T-cell (primary cell): ENCODE measurements around the gene CCDC185. TPM values are rescaled to one million over a fixed set of nuclear protein-coding genes. Genes with fewer than 3 reads are reported as not detected.

ENCODE experiments used
- ATAC-seq, 4 experiments: fragments of 200-7000 bp in 3 of 4; fragments of 150-1000 bp in 1 of 4; cut with Tn5 transposase; replicated peaks in 1 of 4; 1 replicate in 3 of 4; 2 replicates in 1 of 4; pipeline ENCODE4 v1.10.0; 2021; ENCODE audit warnings: moderate library complexity in 3 of 4, mild to moderate bottlenecking in 2 of 4, moderate number of reproducible peaks in 1 of 4
- CTCF ChIA-PET, 2 donors: fragments of 300-600 bp; sonication (Branson Sonifier 250); formaldehyde crosslinking; loops; one replicate each; lab custom pipeline; 2022; ENCODE audit warnings: antibody characterized with exemption in 2 of 2; lab: Charles Lee
- POLR2A ChIA-PET, 2 donors: fragments of 300-600 bp; sonication (Branson Sonifier 250); formaldehyde crosslinking; loops; one replicate each; lab custom pipeline; 2022; ENCODE audit warnings: antibody characterized with exemption in 2 of 2; lab: Charles Lee
- DNase-seq, 35 experiments: peaks; one replicate each; pipeline versions ENCODE4 v3.0.0 to v3.0.0-alpha.2; 2013 to 2023
- H3K27ac ChIP-seq: one replicate; pipeline ENCODE4 v1.5.1; 2013; ENCODE audit warnings: low read length
- H3K27me3 ChIP-seq, 2 experiments: replicated peaks in 1 of 2; 1 replicate in 1 of 2; 2 replicates in 1 of 2; pipeline versions ENCODE4 v1.6.1 to v1.7.0; 2013; ENCODE audit warnings: low read length in 1 of 2, mixed read lengths in 1 of 2; ENCODE audit not compliant: control insufficient read depth in 2 of 2, insufficient read depth in 2 of 2; ENCODE audit errors: extremely low read depth in 1 of 2
- H3K36me3 ChIP-seq, 2 donors: 1 replicate in 1 of 2; 2 replicates in 1 of 2; pipeline versions ENCODE4 v1.6.1 to v1.7.0; 2013; ENCODE audit warnings: low read length in 1 of 2; ENCODE audit not compliant: control insufficient read depth in 2 of 2, insufficient read depth in 1 of 2; ENCODE audit errors: extremely low read depth in 1 of 2
- H3K4me1 ChIP-seq, 2 experiments: 1 replicate in 1 of 2; 2 replicates in 1 of 2; pipeline versions ENCODE4 v1.6.1 to v1.7.0; 2013; ENCODE audit warnings: low read length in 2 of 2, mixed read lengths in 1 of 2; ENCODE audit not compliant: insufficient read depth in 2 of 2, control insufficient read depth in 1 of 2; ENCODE audit errors: extremely low read depth in 1 of 2
- H3K4me3 ChIP-seq, 2 donors: 1 replicate in 1 of 2; 2 replicates in 1 of 2; pipeline versions ENCODE4 v1.5.1 to v1.7.0; 2013; ENCODE audit warnings: mild to moderate bottlenecking in 2 of 2, low read length in 1 of 2, moderate library complexity in 1 of 2; ENCODE audit not compliant: control insufficient read depth in 1 of 2; ENCODE audit errors: extremely low read depth in 1 of 2
- H3K9me3 ChIP-seq: 2 replicates; pipeline ENCODE4 v1.7.0; 2013
- H3K27ac Mint-ChIP-seq, 2 donors: one replicate each; pipeline ENCODE4 v1.8.0; 2020 to 2021; ENCODE audit warnings: mild to moderate bottlenecking in 2 of 2, mixed read lengths in 2 of 2
- H3K27me3 Mint-ChIP-seq, 2 donors: one replicate each; pipeline ENCODE4 v1.8.0; 2021 to 2022; ENCODE audit warnings: mixed read lengths in 2 of 2
- H3K36me3 Mint-ChIP-seq: one replicate; pipeline ENCODE4 v1.8.0; 2021; ENCODE audit warnings: mixed read lengths
- H3K4me1 Mint-ChIP-seq, 3 donors: one replicate each; pipeline ENCODE4 v1.8.0; 2020 to 2022; ENCODE audit warnings: mixed read lengths in 3 of 3, mild to moderate bottlenecking in 1 of 3
- H3K4me3 Mint-ChIP-seq, 3 donors: one replicate each; pipeline ENCODE4 v1.8.0; 2020 to 2022; ENCODE audit warnings: mild to moderate bottlenecking in 3 of 3, mixed read lengths in 3 of 3, moderate library complexity in 3 of 3
- H3K9me3 Mint-ChIP-seq, 3 donors: one replicate each; pipeline ENCODE4 v1.8.0; 2020 to 2022; ENCODE audit warnings: mixed read lengths in 3 of 3
- WGBS: methylation state at CpG from one replicate; pipeline ENCODE4 v1.1.5; 2013; ENCODE audit warnings: missing lambda C conversion rate; ENCODE audit not compliant: insufficient coverage; 5-methylcytosine and 5-hydroxymethylcytosine counted together
- total RNA-seq, 35 experiments: library from RNA in 6 of 35; stranded (reverse) in 6 of 35; fragments of 120-200 nt in 1 of 35; gene quantifications; one replicate each; pipeline versions ENCODE4 v1.2.1 to v1.2.4 and lab custom pipeline; 2013 to 2026

The CCDC185 gene
- total RNA-seq (not detected), total RNA-seq (lab: John Stamatoyannopoulos, UW) (0 to 0.06 (median 0) reads per million in 29 experiments)
- not detected for total RNA-seq (2013)

DNA sequence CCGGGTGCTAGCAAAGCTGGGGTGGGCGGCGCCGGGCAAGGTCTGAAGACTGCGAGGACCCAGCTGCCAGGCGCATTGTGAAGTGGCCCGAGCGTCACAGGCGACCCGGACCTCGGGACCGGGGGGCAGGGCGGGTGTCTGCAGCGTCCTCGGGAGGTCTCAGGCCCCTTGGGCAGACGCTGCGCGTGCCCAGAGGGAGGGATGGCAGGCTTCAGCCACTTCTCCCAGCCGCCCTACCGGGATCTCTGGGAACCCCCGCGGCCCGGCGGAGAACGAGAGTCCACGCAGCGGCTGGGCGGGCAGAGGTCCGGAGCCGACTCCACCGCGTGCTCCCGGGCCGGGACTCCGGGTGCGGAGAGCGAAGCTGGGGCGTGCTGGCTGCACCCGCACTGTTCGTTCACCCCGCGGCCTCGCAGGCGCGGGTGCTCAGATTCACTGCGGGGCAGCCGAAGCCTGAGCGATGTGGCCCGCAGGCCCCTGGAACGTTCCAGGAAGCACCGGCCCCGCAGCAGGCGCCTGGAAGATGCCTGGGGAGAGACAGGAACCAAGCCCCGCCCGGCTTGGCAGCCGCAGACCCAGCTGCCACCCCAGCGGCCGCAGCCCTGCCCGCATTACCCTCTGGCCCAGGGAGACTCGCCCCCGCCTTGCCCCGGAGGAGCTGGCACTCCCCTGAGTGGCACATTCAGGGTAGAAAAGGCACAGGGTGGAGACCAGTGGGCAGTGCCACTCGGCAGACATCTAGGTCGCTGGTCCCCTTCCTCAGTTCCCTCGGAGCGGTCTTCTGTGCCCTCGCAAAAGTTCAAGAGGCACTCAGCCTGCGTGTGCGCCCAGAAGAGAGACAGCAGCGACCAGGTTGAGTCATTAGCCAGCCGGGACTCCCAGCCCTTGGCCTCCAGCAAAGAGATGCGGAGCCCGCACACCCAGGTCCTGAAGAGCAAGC lies at the start of gene CCDC185:
CCDC185 (plus strand) TSS at position 141 of the 940 bp plus-strand sequence; CDS start at position 202, 61 bp downstream.
- H3K36me3 Mint-ChIP-seq: no peaks in the 10 kb centered on the region
- Histone ChIP-seq H3K4me3 (peak within 1 kb of the TSS; percentile 17 to 69), H3K9me3 (no peaks in the 10 kb centered on the region), H3K27me3 (peaks cover 7 to 33% of the 10 kb centered on the region in 2 experiments), H3K36me3 (no peaks in the 10 kb centered on the region), H3K4me1 (peaks cover 6 to 13% of the 10 kb centered on the region in 2 experiments), H3K27ac (no peak within 1 kb of the TSS)
- WGBS: 25% methylated on average over 72 of the region's 73 CpGs
- CTCF ChIA-PET: interaction anchor here (0.5 to 0.6 kb wide), 2 partner anchors 59 to 84 kb away, joined by 3 to 6 read pairs; no protein-coding TSS in a partner anchor
- POLR2A ChIA-PET: no interaction called here
- no peaks in the 10 kb centered on the region for H3K9me3 Mint-ChIP-seq
- H3K27ac Mint-ChIP-seq: no peak within 1 kb of the TSS
- DNase-seq (no peak), ATAC-seq (peak in 1 of 4 experiments; percentile 51)
- H3K4me3 Mint-ChIP-seq: peak within 1 kb of the TSS in 2 of 3 donors; percentile 20 to 49
- H3K27me3 Mint-ChIP-seq: peaks cover 23 to 37% of the 10 kb centered on the region in 2 donors
- peaks cover 0 to 6% (median 3%) of the 10 kb centered on the region in 3 donors for H3K4me1 Mint-ChIP-seq

DNA sequence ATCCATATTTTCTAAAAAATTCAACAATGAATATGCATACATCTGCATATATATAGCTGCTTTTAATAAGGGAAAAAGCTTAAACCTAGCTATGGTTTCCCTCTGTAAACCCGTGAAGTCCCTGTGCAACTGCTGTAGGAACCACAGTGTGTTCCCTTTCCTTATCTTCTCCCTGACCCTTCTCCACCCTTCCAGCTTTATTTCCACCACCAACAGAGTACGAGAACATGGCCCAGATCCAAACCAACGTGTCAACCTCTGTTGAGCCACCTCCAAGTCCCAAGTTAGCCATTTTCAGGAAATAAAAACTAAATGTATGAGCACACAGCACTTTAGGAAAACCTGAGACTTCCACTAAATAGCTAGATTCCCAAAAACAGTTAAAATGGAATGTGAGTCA lies 49.5 kb upstream of the CCDC185 start:
- POLR2A ChIA-PET: no interaction called here
- H3K36me3 Mint-ChIP-seq: peaks cover 7% of the 10 kb centered on the region
- WGBS: 75% methylated on average over 1 of the region's 3 CpGs

DNA sequence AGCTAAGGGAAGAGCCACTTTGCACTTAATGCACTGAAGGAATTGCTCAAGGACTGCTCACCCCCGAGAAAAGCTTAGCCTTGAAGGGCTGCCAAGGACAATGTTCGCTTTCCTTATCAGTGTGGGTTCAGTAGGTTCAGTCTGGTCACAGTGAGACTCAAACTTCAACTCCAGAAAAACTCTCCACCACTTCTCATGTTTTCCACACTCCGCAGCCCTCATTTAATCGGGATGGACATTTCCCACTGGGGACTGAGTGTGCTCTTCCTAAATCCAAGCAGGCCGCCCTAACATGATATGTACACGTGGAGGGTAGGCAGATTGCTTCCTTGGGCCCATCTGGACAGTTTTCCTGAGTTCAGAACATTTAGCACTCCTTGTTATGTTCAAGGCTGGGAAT lies 48.7 kb upstream of the CCDC185 start:
- Mint-ChIP-seq H3K27ac (no peak overlapping the region), H3K9me3 (no peaks in the 10 kb centered on the region), H3K4me1 (peaks cover 0 to 8% (median 7%) of the 10 kb centered on the region in 3 donors), H3K36me3 (peaks cover 7% of the 10 kb centered on the region), H3K27me3 (no peaks in the 10 kb centered on the region), H3K4me3 (no peak overlapping the region)
- ATAC-seq (no peak), DNase-seq (no peak)
- no peaks in the 10 kb centered on the region for H3K9me3 ChIP-seq
- ChIA-PET POLR2A (no interaction called here), CTCF (no interaction called here)
- peaks cover 0 to 2% of the 10 kb centered on the region in 2 experiments for H3K4me1 ChIP-seq
- WGBS: 92% methylated on average over 4 of the region's 6 CpGs
- H3K27ac ChIP-seq: no peak overlapping the region
- no peaks in the 10 kb centered on the region for H3K36me3 ChIP-seq
- no peak overlapping the region for H3K4me3 ChIP-seq
- no peaks in the 10 kb centered on the region for H3K27me3 ChIP-seq

More for the DNA sequence above, 49.5 kb upstream of the CCDC185 start:
- Mint-ChIP-seq H3K27ac (no peak overlapping the region), H3K4me1 (peaks cover 0 to 7% (median 5%) of the 10 kb centered on the region in 3 donors), H3K4me3 (no peak overlapping the region), H3K27me3 (no peaks in the 10 kb centered on the region), H3K9me3 (no peaks in the 10 kb centered on the region)
- Histone ChIP-seq H3K4me1 (peaks cover 0 to 2% of the 10 kb centered on the region in 2 experiments), H3K36me3 (no peaks in the 10 kb centered on the region), H3K27ac (no peak overlapping the region), H3K9me3 (no peaks in the 10 kb centered on the region), H3K27me3 (no peaks in the 10 kb centered on the region), H3K4me3 (no peak overlapping the region)
- no peak for DNase-seq
- CTCF ChIA-PET: no interaction called here
- no peak for ATAC-seq

DNA sequence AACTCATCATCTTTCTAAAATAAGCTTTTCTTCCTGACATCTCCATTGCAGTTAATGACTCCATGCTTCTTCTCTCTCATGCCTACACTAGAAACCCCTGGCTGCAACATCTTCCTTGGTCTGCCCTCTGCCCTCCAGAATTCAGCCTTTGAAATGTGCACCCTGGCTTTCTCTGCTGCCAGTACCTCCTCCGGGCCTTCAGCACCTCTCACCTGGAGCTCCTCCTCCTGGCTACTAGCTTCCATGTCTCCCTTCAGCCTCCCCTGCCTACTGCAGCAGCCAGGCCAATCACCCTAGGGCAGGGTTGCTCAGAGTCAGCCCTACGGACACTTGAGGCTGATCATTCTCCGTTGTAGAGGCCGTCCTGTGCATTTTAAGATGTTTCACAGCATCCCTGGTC lies 47.5 kb upstream of the CCDC185 start:
- H3K27ac Mint-ChIP-seq: no peak overlapping the region
- no peak for ATAC-seq

DNA sequence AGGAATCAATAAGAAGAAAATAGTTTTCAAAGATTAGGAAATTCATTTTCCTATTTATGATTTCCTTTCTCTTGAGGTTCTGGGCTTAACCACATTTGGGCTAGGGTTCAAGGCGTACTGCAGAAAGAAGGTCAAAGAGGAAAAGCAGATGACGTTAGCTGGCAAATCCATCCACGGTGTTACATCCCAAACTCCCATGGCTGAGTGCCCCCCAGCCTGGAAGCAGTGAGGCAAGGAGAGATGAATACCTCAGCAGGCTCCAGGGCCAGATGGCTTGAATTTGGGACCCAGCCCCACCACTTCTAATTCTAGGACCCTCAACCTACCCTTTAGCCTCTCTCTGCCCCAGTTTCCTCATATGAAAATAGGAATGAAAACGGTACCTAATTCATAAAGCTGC lies 46.9 kb upstream of the CCDC185 start:
- ChIA-PET POLR2A (no interaction called here), CTCF (no interaction called here)
- Histone ChIP-seq H3K36me3 (no peaks in the 10 kb centered on the region), H3K9me3 (no peaks in the 10 kb centered on the region), H3K27me3 (no peaks in the 10 kb centered on the region), H3K4me1 (peaks cover 0 to 2% of the 10 kb centered on the region in 2 experiments), H3K4me3 (no peak overlapping the region), H3K27ac (no peak overlapping the region)
- ATAC-seq (no peak), DNase-seq (no peak)
- Mint-ChIP-seq H3K4me3 (no peak overlapping the region), H3K9me3 (no peaks in the 10 kb centered on the region), H3K27ac (no peak overlapping the region), H3K4me1 (peaks cover 0 to 10% (median 7%) of the 10 kb centered on the region in 3 donors), H3K36me3 (peaks cover 7% of the 10 kb centered on the region), H3K27me3 (no peaks in the 10 kb centered on the region)
- WGBS: no CpG with 5 or more reads among the region's 4 CpGs

More for the DNA sequence above, 47.5 kb upstream of the CCDC185 start:
- Histone ChIP-seq H3K4me1 (peaks cover 0 to 2% of the 10 kb centered on the region in 2 experiments), H3K4me3 (no peak overlapping the region), H3K27ac (no peak overlapping the region), H3K27me3 (no peaks in the 10 kb centered on the region), H3K36me3 (no peaks in the 10 kb centered on the region), H3K9me3 (no peaks in the 10 kb centered on the region)
- Mint-ChIP-seq H3K9me3 (no peaks in the 10 kb centered on the region), H3K27me3 (no peaks in the 10 kb centered on the region), H3K36me3 (peaks cover 7% of the 10 kb centered on the region), H3K4me1 (peaks cover 0 to 10% (median 7%) of the 10 kb centered on the region in 3 donors), H3K4me3 (no peak overlapping the region)
- DNase-seq: no peak
- ChIA-PET CTCF (no interaction called here), POLR2A (no interaction called here)
- 83% methylated on average over 4 of the region's 4 CpGs for WGBS

DNA sequence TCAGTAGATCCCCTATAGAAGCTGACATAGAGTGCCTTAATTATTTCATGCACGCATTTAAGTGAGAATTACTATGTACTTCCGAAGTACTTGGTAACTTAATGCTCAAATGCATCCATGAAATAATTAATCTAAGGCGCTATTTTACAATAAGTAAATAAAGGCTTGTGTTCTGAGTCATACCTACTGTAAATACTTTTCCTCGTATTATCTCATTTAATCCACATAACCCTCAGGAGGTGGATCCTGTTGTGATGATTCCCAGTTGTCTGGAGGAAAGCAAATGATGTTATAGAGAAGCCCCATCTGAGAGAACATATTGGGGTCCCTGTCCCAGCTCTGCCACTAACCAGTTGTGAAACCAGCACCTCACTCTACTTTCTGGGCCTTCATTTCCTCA lies 45.6 kb upstream of the CCDC185 start:
- Histone ChIP-seq H3K4me1 (peaks cover 0 to 2% of the 10 kb centered on the region in 2 experiments), H3K36me3 (no peaks in the 10 kb centered on the region), H3K27me3 (peaks cover 0 to 4% of the 10 kb centered on the region in 2 experiments), H3K9me3 (no peaks in the 10 kb centered on the region), H3K27ac (no peak overlapping the region), H3K4me3 (no peak overlapping the region)
- Mint-ChIP-seq H3K9me3 (no peaks in the 10 kb centered on the region), H3K4me1 (peaks cover 0 to 12% (median 7%) of the 10 kb centered on the region in 3 donors), H3K27ac (no peak overlapping the region), H3K36me3 (peaks cover 7% of the 10 kb centered on the region), H3K4me3 (no peak overlapping the region), H3K27me3 (no peaks in the 10 kb centered on the region)
- DNase-seq (no peak), ATAC-seq (no peak)
- WGBS: no CpG with 5 or more reads among the region's 4 CpGs
- ChIA-PET CTCF (no interaction called here), POLR2A (no interaction called here)
